ENCODE measurements around the gene FOXK1.

Gene FOXK1

DNA sequence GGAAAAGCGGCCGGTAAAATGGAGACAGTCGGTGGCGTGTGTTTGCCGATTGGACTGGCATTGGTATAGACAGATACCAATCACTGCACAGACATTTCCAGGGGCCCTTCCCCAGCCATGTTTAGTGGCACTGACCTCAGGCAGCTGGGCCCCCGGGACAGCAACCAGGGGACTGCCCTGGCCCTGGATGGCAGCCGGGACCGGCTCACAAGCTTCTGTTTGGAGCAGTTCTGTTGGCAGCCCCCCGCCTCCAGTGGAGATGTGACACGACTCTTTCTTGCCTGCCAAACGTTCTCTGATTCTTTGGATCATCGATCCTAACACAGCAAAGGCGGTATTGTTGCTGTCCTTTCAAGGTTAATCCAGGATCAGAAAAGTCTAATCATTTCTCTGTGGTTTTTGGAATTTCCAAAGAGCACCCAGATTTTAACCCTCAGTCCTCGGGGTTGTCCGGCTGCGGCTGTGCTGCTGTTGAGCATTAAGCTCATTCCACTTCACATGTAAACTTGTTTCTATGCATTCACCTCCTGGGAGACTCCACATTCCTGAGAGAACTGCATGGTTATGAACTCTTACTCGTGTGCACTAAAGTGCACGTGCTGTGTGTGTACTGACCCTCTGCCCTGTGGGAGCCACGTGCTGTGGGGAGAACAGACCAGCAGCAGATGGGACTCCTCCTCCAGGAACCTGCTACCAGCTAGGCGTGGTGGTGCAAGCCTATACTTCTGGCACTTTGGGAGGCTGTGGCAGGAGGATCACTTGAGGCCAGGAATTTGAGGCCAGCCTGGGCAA, 46.0 kb downstream of the FOXK1 start:
- ChIA-PET CTCF (no interaction called here), POLR2A (interaction anchor here (0.9 kb wide), 1 partner anchor 10 kb away, joined by 4 read pairs; no protein-coding TSS in a partner anchor)
- TF ChIP-seq CTCF (IDR thresholded peaks at IDR 0.05; ENCODE audit: insufficient read depth, low read length, missing control alignments): no peak
- DNase-seq (ENCODE audit: low read depth, low spot score): no peak
- H3K4me3 ChIP-seq (ENCODE audit: low read depth, low read length): no peak overlapping the region

DNA sequence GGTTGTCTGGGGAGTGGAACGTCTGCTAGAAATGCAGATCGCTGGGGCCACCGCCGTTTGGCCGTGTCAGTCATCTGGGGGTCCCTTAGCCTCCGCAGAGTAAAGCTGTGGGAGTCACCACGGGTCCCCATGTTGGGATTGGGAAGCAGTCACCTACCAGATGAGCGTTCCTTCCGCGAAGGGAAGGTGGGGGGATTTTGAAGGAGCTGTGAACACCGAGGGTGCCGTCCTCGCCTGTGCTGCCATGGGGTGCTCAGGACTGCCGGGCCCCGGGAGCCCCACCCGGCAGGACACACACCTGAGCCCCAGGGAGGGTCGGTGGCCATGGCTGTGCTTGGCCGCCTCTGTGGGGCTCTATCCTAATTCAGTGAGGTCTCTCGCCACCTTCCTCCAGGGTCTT, 47.2 kb downstream of the FOXK1 start:
- CTCF ChIA-PET: interaction anchor here (1.2 kb wide), 1 partner anchor 8 kb away, joined by 3 read pairs; no protein-coding TSS in a partner anchor
- no peak for TF ChIP-seq CTCF (IDR thresholded peaks at IDR 0.05; ENCODE audit: insufficient read depth, low read length, missing control alignments)
- DNase-seq (ENCODE audit: low read depth, low spot score): no peak
- H3K4me3 ChIP-seq (ENCODE audit: low read depth, low read length): no peak overlapping the region
- POLR2A ChIA-PET: interaction anchor here (1.4 kb wide), 1 partner anchor 15 kb away, joined by 3 read pairs; no protein-coding TSS in a partner anchor

GRCh38 chr7:4730276-4730675, 48.2 kb downstream of the FOXK1 start:
- DNase-seq (ENCODE audit: low read depth, low spot score): no peak
- TF ChIP-seq CTCF (IDR thresholded peaks at IDR 0.05; ENCODE audit: insufficient read depth, low read length, missing control alignments): no peak
- ChIA-PET POLR2A (interaction anchor here (1.4 kb wide), 1 partner anchor 14 kb away, joined by 3 read pairs; no protein-coding TSS in a partner anchor), CTCF (interaction anchor here (1.2 kb wide), 1 partner anchor 9 kb away, joined by 3 read pairs; no protein-coding TSS in a partner anchor)
- H3K4me3 ChIP-seq (ENCODE audit: low read depth, low read length): no peak overlapping the region

- ChIA-PET CTCF (no interaction called here), POLR2A (no interaction called here)
- no peak for TF ChIP-seq CTCF (IDR thresholded peaks at IDR 0.05; ENCODE audit: insufficient read depth, low read length, missing control alignments)
- no peak for DNase-seq (ENCODE audit: low read depth, low spot score)
- no peak overlapping the region for H3K4me3 ChIP-seq (ENCODE audit: low read depth, low read length)
Measured at GRCh38 chr7:4730971-4731370, 48.9 kb downstream of the FOXK1 start.

GRCh38 chr7:4731803-4732202, 49.7 kb downstream of the FOXK1 start:
- H3K4me3 ChIP-seq (ENCODE audit: low read depth, low read length): no peak overlapping the region
- ChIA-PET POLR2A (no interaction called here), CTCF (no interaction called here)
- no peak for DNase-seq (ENCODE audit: low read depth, low spot score)
- no peak for TF ChIP-seq CTCF (IDR thresholded peaks at IDR 0.05; ENCODE audit: insufficient read depth, low read length, missing control alignments)

GRCh38 chr7:4733936-4734528, 51.9 kb downstream of the FOXK1 start:
- no peak for DNase-seq (ENCODE audit: low read depth, low spot score)
- ChIA-PET POLR2A (no interaction called here), CTCF (interaction anchor here (1.2 to 1.5 kb wide), 2 partner anchors 11 to 20 kb away, joined by 3 to 4 read pairs; no protein-coding TSS in a partner anchor)
- TF ChIP-seq CTCF (IDR thresholded peaks at IDR 0.05; ENCODE audit: insufficient read depth, low read length, missing control alignments): no peak
- H3K4me3 ChIP-seq (ENCODE audit: low read depth, low read length): no peak overlapping the region

Measured in AG04449 (cell line).